ENCODE results near the gene MMADHC.

DNA sequence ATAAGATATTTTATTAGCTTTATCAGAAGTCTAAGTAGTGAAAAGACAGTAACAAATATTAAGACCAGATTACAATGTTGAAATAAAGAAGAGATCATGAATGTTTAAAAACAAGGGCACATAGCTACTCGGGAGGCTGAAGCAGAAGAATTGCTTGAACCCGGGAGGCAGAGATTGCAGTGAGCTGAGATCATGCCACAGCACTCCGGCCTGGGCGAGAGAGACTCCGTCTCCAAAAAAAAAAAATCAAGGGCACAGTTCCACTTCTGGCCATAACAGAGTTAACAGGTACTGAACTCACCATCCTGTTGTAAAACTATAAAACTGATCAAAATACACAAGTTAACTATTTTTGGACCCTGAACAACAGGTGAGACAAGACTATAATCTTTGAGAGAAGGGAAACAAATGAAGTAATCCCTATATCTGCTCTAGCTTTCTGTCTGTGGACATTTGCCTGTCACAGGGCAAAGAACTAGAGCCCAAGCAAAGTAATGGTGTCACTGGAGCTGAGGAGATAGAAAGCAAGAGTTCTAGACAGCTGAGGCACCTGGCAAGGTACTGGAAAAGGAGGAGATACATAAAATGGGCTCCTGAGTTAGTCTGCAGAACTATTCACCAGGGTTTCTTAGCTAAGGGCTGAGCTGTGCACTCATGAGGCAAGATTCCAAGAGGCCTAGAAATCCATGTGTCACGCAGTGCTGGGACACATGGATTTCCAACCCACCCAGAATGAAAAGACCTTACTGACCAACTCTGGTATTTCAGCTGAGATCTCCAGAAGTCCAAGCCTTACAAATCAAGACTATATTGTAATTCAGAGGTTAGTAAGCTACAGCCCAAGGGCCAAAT is 15.2 kb downstream of the MMADHC start:
- TF ChIP-seq, protein P1, sequence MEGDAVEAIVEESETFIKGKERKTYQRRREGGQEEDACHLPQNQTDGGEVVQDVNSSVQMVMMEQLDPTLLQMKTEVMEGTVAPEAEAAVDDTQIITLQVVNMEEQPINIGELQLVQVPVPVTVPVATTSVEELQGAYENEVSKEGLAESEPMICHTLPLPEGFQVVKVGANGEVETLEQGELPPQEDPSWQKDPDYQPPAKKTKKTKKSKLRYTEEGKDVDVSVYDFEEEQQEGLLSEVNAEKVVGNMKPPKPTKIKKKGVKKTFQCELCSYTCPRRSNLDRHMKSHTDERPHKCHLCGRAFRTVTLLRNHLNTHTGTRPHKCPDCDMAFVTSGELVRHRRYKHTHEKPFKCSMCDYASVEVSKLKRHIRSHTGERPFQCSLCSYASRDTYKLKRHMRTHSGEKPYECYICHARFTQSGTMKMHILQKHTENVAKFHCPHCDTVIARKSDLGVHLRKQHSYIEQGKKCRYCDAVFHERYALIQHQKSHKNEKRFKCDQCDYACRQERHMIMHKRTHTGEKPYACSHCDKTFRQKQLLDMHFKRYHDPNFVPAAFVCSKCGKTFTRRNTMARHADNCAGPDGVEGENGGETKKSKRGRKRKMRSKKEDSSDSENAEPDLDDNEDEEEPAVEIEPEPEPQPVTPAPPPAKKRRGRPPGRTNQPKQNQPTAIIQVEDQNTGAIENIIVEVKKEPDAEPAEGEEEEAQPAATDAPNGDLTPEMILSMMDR (IDR thresholded peaks at IDR 0.05; ENCODE audit: low read depth, low read length, missing input control), result no peak
- no peak for TF ChIP-seq GABPA (IDR thresholded peaks at IDR 0.05 in 1 of 2, conservative IDR thresholded peaks at IDR 0.05 in 1 of 2)
- no peak for TF ChIP-seq RAD21 (IDR thresholded peaks at IDR 0.05)
- TF ChIP-seq TAF1 (conservative IDR thresholded peaks at IDR 0.05), result no peak
- no peak for TF ChIP-seq JUND (IDR thresholded peaks at IDR 0.05)
- TF ChIP-seq, protein P2, sequence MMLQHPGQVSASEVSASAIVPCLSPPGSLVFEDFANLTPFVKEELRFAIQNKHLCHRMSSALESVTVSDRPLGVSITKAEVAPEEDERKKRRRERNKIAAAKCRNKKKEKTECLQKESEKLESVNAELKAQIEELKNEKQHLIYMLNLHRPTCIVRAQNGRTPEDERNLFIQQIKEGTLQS (IDR thresholded peaks at IDR 0.05), result no peak
- TF ChIP-seq, protein P3, sequence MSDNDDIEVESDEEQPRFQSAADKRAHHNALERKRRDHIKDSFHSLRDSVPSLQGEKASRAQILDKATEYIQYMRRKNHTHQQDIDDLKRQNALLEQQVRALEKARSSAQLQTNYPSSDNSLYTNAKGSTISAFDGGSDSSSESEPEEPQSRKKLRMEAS (IDR thresholded peaks at IDR 0.05), result no peak

Measured in liver (tissue), 3 donors.